ENCODE results near the gene RNF11.

GRCh38 chr1:51301844-51302162 lies 65.7 kb downstream of the RNF11 start:
- TF ChIP-seq CTCF (IDR thresholded peaks at IDR 0.05), result no peak
- TF ChIP-seq POLR2A (IDR thresholded peaks at IDR 0.05), result no peak
- TF ChIP-seq POLR2AphosphoS5 (IDR thresholded peaks at IDR 0.05), result no peak

All from prostate gland (tissue), 2 donors.